Neural progenitor cell (in vitro differentiated cells): ENCODE data around the gene PDAP1. TPM values are rescaled to one million over a fixed set of nuclear protein-coding genes. Genes with fewer than 3 reads are reported as not detected.

ENCODE experiments used
- DNase-seq: peaks from one replicate; pipeline ENCODE4 v3.0.0-alpha.2; 2016; ENCODE audit warnings: low spot score
- H2AFZ ChIP-seq: fragments of 200-600 bp; sonication (generic); replicated peaks from 2 replicates; pipeline ENCODE4 v1.6.1; 2016; ENCODE audit warnings: antibody characterized with exemption
- H3F3A ChIP-seq: fragments of 200-600 bp; sonication (generic); 2 replicates; pipeline ENCODE4 v1.6.1; 2016; ENCODE audit warnings: antibody characterized with exemption, low read depth
- H3K27ac ChIP-seq: fragments of 200-600 bp; sonication (generic); 2 replicates; pipeline ENCODE4 v1.5.1; 2016; ENCODE audit warnings: mild to moderate bottlenecking
- H3K27me3 ChIP-seq: fragments of 200-600 bp; sonication (generic); 2 replicates; pipeline ENCODE4 v1.6.1; 2016; ENCODE audit warnings: mild to moderate bottlenecking, moderate library complexity
- H3K36me3 ChIP-seq: fragments of 200-600 bp; sonication (generic); 2 replicates; pipeline ENCODE4 v1.5.1; 2016
- H3K4me1 ChIP-seq: fragments of 200-600 bp; sonication (generic); 2 replicates; pipeline ENCODE4 v1.6.1; 2016; ENCODE audit warnings: mixed run types
- H3K4me2 ChIP-seq: fragments of 200-600 bp; sonication (generic); 2 replicates; pipeline ENCODE4 v1.6.1; 2016
- H3K4me3 ChIP-seq: fragments of 200-600 bp; sonication (generic); 2 replicates; pipeline ENCODE4 v1.5.1; 2016
- H3K79me2 ChIP-seq: fragments of 200-600 bp; sonication (generic); 2 replicates; pipeline ENCODE4 v1.6.1; 2016; ENCODE audit warnings: low read depth
- H3K9ac ChIP-seq: fragments of 200-600 bp; sonication (generic); 2 replicates; pipeline ENCODE4 v1.6.1; 2016
- H3K9me3 ChIP-seq: fragments of 200-600 bp; sonication (generic); 2 replicates; pipeline ENCODE4 v1.5.1; 2016; ENCODE audit warnings: low read depth
- H4K20me1 ChIP-seq: fragments of 200-600 bp; sonication (generic); 2 replicates; pipeline ENCODE4 v1.6.1; 2016; ENCODE audit warnings: low read depth
- H3K27ac Mint-ChIP-seq: 3 replicates; pipeline ENCODE4 v1.8.0; 2021; ENCODE audit warnings: mixed read lengths
- H3K27me3 Mint-ChIP-seq: 2 replicates; pipeline ENCODE4 v1.8.0; 2022; ENCODE audit warnings: low read depth, mild to moderate bottlenecking, inconsistent platforms, moderate library complexity, mixed read lengths; ENCODE audit not compliant: insufficient read depth
- H3K36me3 Mint-ChIP-seq: 3 replicates; pipeline ENCODE4 v1.8.0; 2021; ENCODE audit warnings: mixed read lengths
- H3K4me1 Mint-ChIP-seq: 3 replicates; pipeline ENCODE4 v1.8.0; 2021; ENCODE audit warnings: mixed read lengths
- H3K4me3 Mint-ChIP-seq: 3 replicates; pipeline ENCODE4 v1.8.0; 2021; ENCODE audit warnings: mild to moderate bottlenecking, moderate library complexity, mixed read lengths
- H3K9me3 Mint-ChIP-seq: 3 replicates; pipeline ENCODE4 v1.8.0; 2020; ENCODE audit warnings: mixed read lengths
- EZH2 ChIP-seq: fragments of 200-600 bp; sonication (generic); IDR thresholded peaks from 2 replicates; pipeline ENCODE4 v1.6.1; 2017; ENCODE audit warnings: antibody characterized with exemption, mild to moderate bottlenecking, moderate library complexity
- EZH2phosphoT487 ChIP-seq: fragments of 200-600 bp; sonication (generic); IDR thresholded peaks from 2 replicates; pipeline ENCODE4 v1.6.1; 2017; ENCODE audit warnings: antibody characterized with exemption
- total RNA-seq: library from RNA; depleted of rRNA; stranded (reverse); fragments of >200 nt; gene quantifications from 2 replicates; pipeline ENCODE4 v1.2.3, GENCODE V29; 2015; ENCODE audit warnings: low replicate concordance
- TF ChIP-seq, protein P1 (sequence below): fragments of 200-600 bp; sonication (generic); IDR thresholded peaks from 2 replicates; pipeline ENCODE4 v1.5.1; 2017; ENCODE audit warnings: antibody characterized with exemption, mild to moderate bottlenecking

PDAP1 gene
- total RNA-seq, 1 donor from 2014 or later, result 136 TPM

GRCh38 chr7:99452541-99452940, 44.1 kb upstream of the PDAP1 start:
- no peaks in the 10 kb centered on the region for H3K27me3 ChIP-seq
- no peaks in the 10 kb centered on the region for H3K36me3 ChIP-seq
- peaks cover 16% of the 10 kb centered on the region for H4K20me1 ChIP-seq
- Mint-ChIP-seq H3K4me3 (no peak overlapping the region), H3K27me3 (peaks cover 3% of the 10 kb centered on the region), H3K4me1 (no peaks in the 10 kb centered on the region), H3K27ac (no peak overlapping the region), H3K9me3 (no peaks in the 10 kb centered on the region), H3K36me3 (peaks cover 26% of the 10 kb centered on the region)
- H3K4me1 ChIP-seq, result no peaks in the 10 kb centered on the region
- TF ChIP-seq EZH2 (no peak), EZH2phosphoT487 (no peak)
- TF ChIP-seq, protein P1, sequence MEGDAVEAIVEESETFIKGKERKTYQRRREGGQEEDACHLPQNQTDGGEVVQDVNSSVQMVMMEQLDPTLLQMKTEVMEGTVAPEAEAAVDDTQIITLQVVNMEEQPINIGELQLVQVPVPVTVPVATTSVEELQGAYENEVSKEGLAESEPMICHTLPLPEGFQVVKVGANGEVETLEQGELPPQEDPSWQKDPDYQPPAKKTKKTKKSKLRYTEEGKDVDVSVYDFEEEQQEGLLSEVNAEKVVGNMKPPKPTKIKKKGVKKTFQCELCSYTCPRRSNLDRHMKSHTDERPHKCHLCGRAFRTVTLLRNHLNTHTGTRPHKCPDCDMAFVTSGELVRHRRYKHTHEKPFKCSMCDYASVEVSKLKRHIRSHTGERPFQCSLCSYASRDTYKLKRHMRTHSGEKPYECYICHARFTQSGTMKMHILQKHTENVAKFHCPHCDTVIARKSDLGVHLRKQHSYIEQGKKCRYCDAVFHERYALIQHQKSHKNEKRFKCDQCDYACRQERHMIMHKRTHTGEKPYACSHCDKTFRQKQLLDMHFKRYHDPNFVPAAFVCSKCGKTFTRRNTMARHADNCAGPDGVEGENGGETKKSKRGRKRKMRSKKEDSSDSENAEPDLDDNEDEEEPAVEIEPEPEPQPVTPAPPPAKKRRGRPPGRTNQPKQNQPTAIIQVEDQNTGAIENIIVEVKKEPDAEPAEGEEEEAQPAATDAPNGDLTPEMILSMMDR, result no peak
- no peak overlapping the region for H3K4me2 ChIP-seq
- H2AFZ ChIP-seq, result no peak overlapping the region
- no peaks in the 10 kb centered on the region for H3K9me3 ChIP-seq
- H3K9ac ChIP-seq, result no peak overlapping the region
- H3K79me2 ChIP-seq, result no peaks in the 10 kb centered on the region
- H3K27ac ChIP-seq, result no peak overlapping the region
- H3F3A ChIP-seq, result peaks cover 14% of the 10 kb centered on the region
- no peak for DNase-seq
- no peak overlapping the region for H3K4me3 ChIP-seq

DNA sequence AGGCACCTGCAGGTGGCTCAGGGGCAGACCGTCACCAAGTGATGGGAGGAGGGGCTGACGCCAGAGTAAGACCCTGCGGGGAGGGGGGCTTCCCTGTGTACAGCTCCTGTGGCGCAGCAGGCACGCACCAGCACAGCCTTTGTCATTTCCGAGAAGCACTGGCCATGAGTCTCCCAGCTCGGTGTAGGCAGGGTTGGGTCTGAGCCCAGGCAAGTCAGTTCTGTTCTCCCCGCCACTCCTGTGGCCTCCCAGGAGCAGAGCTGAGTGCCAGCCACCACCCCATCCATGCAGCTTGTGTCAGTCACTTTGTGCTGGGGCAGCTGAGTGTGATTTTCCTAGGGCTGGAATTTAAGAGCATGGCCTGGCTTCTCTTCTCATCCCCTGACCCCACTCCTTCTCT, 43.5 kb upstream of the PDAP1 start:
- Histone ChIP-seq H3K36me3 (no peaks in the 10 kb centered on the region), H3K27me3 (no peaks in the 10 kb centered on the region), H3F3A (peaks cover 9% of the 10 kb centered on the region), H3K4me3 (no peak overlapping the region), H3K4me2 (no peak overlapping the region), H3K27ac (no peak overlapping the region), H3K79me2 (no peaks in the 10 kb centered on the region), H2AFZ (no peak overlapping the region), H3K4me1 (no peaks in the 10 kb centered on the region), H4K20me1 (peaks cover 20% of the 10 kb centered on the region), H3K9ac (no peak overlapping the region), H3K9me3 (no peaks in the 10 kb centered on the region)
- H3K4me1 Mint-ChIP-seq, result no peaks in the 10 kb centered on the region
- H3K27ac Mint-ChIP-seq, result no peak overlapping the region
- no peaks in the 10 kb centered on the region for H3K9me3 Mint-ChIP-seq
- no peak overlapping the region for H3K4me3 Mint-ChIP-seq
- peaks cover 26% of the 10 kb centered on the region for H3K36me3 Mint-ChIP-seq
- no peak for DNase-seq
- TF ChIP-seq, protein P1, result no peak
- no peak for TF ChIP-seq EZH2
- peaks cover 3% of the 10 kb centered on the region for H3K27me3 Mint-ChIP-seq

DNA sequence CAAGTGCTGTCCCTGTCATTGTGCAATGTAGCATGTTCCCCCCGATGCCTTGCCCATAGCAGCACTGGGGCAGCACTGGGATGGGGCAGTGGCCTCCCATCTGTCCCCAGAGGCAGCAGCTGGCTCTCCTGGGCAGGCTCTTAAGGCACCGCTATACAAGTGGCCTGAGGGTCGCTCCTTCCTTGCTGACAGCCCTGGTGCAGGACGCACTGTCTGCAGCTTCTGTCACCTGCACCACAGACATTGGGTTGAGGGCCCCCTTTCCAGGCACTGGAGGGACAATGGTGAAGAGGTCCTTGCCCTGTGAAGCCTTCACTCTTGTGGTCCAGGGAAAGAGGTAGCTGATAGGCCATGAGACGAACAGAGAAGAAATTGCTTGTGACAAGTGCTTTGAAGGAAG, 40.9 kb upstream of the PDAP1 start:
- H3K36me3 ChIP-seq, result peaks cover 10% of the 10 kb centered on the region
- no peaks in the 10 kb centered on the region for H3K4me1 Mint-ChIP-seq
- H3K4me3 ChIP-seq, result no peak overlapping the region
- H3F3A ChIP-seq, result peaks cover 5% of the 10 kb centered on the region
- no peaks in the 10 kb centered on the region for H3K79me2 ChIP-seq
- no peak overlapping the region for H3K9ac ChIP-seq
- peaks cover 3% of the 10 kb centered on the region for H3K27me3 Mint-ChIP-seq
- no peaks in the 10 kb centered on the region for H3K4me1 ChIP-seq
- no peak overlapping the region for H3K27ac ChIP-seq
- H3K27me3 ChIP-seq, result no peaks in the 10 kb centered on the region
- DNase-seq, result no peak
- H3K4me2 ChIP-seq, result no peak overlapping the region
- TF ChIP-seq EZH2 (no peak), EZH2phosphoT487 (no peak)
- TF ChIP-seq, protein P1, result no peak
- H4K20me1 ChIP-seq, result peaks cover 21% of the 10 kb centered on the region
- H3K9me3 Mint-ChIP-seq, result no peaks in the 10 kb centered on the region
- H3K27ac Mint-ChIP-seq, result no peak overlapping the region
- H3K36me3 Mint-ChIP-seq, result peaks cover 27% of the 10 kb centered on the region
- H3K9me3 ChIP-seq, result no peaks in the 10 kb centered on the region
- H3K4me3 Mint-ChIP-seq, result no peak overlapping the region
- H2AFZ ChIP-seq, result no peak overlapping the region

GRCh38 chr7:99448855-99449254, 40.5 kb upstream of the PDAP1 start:
- Histone ChIP-seq H3K9ac (no peak overlapping the region), H4K20me1 (peaks cover 26% of the 10 kb centered on the region), H3F3A (peaks cover 5% of the 10 kb centered on the region), H3K79me2 (peaks cover 2% of the 10 kb centered on the region), H3K27ac (no peak overlapping the region), H2AFZ (no peak overlapping the region), H3K27me3 (no peaks in the 10 kb centered on the region), H3K4me2 (no peak overlapping the region), H3K4me1 (no peaks in the 10 kb centered on the region), H3K36me3 (peaks cover 10% of the 10 kb centered on the region), H3K9me3 (no peaks in the 10 kb centered on the region), H3K4me3 (no peak overlapping the region)
- TF ChIP-seq EZH2, result no peak
- no peak for TF ChIP-seq EZH2phosphoT487
- TF ChIP-seq, protein P1, result no peak
- Mint-ChIP-seq H3K9me3 (no peaks in the 10 kb centered on the region), H3K4me3 (no peak overlapping the region), H3K27ac (no peak overlapping the region), H3K4me1 (no peaks in the 10 kb centered on the region), H3K27me3 (peaks cover 3% of the 10 kb centered on the region), H3K36me3 (peaks cover 26% of the 10 kb centered on the region)
- no peak for DNase-seq
